ENCODE data around the gene PRR36.
A peak's percentile ranks its signal among the peaks of the same experiment; 100 is the strongest.
"Not testable (repeated sequence)": the region's sequence is repeated elsewhere in the genome, so short reads cannot be mapped to it uniquely, and the experiment has no call there.

PRR36 gene

GRCh38 chr19:7862413-7862951, 11.7 kb downstream of the PRR36 start:
- no peak for FAIRE-seq
- peak; percentile 49 for DNase-seq (ENCODE audit: extremely low spot score, insufficient read length, low read depth)

DNA sequence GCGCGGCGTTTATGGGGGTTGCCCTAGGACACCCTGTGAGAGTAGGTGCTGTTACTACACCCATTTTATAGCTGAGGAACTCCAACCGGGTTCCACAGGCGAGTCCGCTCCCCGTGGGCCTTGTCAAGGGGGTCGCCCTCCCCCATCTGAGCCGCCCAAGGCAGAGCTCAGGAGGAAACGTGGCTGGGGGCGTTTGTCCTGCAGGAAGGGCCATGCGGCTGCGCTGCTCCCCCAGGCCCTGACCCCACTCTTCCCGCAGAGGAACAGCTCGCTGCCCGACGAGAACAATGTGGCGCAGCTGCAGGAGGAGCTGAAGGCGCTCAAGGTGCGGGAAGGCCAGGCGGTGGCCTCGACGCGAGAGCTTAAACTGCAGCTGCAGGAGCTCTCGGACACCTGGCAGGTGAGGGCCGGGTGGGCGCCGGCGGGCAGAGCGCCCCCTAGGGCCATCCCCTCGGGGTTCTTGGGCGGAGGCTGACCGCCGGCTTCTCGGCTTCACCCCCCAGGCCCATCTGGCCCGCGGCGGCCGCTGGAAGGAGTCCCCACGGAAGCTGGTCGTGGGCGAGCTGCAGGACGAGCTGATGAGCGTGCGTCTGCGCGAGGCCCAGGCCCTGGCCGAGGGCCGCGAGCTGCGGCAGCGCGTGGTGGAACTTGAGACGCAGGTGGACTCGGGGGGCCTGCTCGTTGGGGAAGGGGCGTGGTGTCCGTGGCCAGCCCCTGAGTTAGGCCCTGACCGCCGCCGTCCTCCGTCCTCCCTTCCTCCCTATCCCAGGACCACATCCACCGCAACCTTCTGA, 12.4 kb downstream of the PRR36 start:
- FAIRE-seq (no peak), DNase-seq (ENCODE audit: extremely low spot score, insufficient read length, low read depth) (no peak)

- DNase-seq (ENCODE audit: extremely low spot score, insufficient read length, low read depth): no peak
- FAIRE-seq: no peak
These were observed 13.2 kb downstream of the PRR36 start for GRCh38 chr19:7860714-7861618.

DNA sequence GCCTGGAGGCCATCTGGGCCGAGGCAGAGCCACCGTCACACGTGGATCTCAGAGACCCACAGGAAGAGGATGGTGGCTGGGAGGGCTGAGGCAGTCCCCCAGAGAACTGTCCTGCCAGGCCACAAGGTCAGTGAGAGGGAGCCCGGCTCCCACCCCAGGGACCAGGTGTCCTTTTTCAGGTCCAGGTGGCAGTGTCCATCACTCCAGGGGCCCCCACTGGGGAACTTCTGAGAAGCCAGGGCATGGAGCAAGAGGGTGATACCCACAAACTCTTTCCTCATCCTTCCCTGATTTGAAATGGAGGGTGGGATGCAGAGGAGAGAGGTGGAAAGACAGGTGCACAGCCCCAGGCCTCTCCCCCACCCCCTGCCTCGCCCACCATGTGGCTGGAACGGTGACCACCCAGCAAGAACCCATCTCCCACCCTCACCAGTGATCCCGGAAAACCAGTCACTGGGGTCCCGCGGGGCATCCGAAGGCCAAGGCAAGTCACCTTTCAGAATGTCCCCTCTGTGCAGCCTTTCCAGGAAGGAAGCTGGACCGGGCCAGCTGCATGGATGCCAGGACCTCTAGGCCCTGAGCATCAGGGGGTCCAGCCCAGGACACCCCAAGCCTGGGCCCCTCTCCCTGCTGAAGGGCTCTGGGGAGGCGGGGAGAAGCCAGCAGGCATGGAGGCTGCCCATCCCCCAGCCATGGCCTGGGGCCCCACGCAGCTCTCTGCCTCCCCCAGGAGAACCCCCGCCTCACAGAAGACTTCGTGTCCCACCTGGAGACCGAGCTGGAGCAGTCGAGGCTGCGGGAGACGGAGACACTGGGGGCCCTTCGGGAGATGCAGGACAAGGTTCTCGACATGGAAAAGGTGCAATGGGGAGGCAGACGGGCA, 14.1 kb downstream of the PRR36 start:
- DNase-seq (ENCODE audit: extremely low spot score, insufficient read length, low read depth) (no peak), FAIRE-seq (no peak)

- FAIRE-seq; DNase-seq (ENCODE audit: extremely low spot score, insufficient read length, low read depth): not testable (repeated sequence)
These were observed 15.1 kb downstream of the PRR36 start for GRCh38 chr19:7859087-7859486.

DNA sequence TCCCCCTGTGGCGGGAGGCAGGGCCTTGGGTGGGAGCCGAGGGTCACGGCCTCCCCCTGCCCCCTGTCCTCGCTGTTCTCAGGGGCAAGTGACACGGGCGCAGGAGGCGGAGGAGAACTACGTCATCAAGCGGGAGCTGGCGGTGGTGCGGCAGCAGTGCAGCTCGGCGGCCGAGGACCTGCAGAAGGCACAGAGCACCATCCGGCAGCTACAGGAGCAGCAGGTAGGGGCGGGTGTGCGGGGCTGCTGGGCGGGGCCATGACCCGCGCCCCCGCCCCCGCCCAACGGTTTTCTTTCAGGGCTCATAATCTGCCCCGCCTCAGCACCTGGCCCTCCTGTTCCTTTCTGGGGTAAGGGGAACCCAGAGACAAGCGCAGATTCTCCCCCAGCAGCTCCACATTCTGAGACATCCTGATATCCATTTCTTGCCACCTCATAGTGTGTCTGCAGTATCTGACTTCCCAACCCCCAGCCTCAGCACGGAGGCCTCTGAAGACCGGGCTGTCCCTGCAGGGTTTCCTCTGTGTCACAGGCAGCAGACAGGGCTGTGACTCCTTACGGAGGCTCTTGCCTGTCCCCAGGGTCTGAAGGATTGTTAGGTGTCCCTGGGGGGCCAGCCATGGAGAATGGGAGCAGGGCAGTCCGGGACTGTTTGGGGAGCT, 15.9 kb downstream of the PRR36 start:
- no peak for DNase-seq (ENCODE audit: extremely low spot score, insufficient read length, low read depth)
- FAIRE-seq: no peak

GRCh38 chr19:7857727-7858108, 16.5 kb downstream of the PRR36 start:
- no peak for DNase-seq (ENCODE audit: extremely low spot score, insufficient read length, low read depth)
- FAIRE-seq: no peak

DNA sequence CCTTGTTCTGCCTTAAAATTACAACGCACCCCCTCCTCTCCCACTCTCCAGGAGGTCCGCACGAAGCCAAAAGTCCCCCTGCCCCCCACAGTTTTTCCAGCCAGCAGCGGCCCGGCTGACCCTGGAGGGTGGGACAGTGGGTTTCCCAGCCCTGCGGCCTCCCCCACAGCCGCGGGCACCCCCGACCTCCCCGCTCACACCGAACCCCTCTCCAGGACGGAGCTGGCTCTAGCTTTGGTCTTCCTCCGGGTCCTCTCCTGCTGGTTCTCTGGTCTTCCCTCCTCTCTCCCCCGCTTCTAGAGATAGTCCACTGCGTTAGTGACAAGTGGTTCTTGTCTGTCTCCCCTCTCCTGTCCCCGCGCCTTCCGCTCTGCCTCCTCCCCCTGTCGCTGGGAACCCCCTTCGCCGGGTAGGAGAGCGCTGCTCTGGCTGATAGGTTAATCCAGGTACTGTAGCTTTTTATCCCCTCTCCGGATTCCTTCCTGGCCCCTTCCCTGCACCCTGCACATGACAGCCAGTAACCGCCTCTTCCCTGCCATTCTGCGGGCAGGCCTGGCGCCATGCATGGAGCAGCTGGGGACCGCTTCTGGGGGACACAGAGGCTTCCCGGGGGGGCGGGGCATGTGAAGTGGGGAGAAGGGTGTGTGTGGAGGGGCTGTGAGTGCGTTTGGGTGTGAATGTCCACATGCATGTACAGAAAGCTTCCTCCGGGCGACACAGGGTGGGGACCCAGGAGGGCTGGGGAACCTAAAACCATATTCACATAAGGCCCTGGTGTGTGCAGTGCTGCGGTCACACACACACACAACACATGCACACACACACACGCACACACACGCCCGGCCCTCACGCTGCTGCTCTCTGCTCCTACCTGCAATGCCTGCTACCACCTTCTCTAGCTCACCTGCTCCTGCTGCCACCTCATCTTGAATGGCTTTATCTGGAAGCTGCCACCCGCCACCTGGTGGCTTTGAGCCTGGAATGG, 17.2 kb downstream of the PRR36 start:
- DNase-seq (ENCODE audit: extremely low spot score, insufficient read length, low read depth) (no peak), FAIRE-seq (no peak)

- FAIRE-seq: no peak
- no peak for DNase-seq (ENCODE audit: extremely low spot score, insufficient read length, low read depth)
These were observed 18.0 kb downstream of the PRR36 start for GRCh38 chr19:7856109-7856591.

DNA sequence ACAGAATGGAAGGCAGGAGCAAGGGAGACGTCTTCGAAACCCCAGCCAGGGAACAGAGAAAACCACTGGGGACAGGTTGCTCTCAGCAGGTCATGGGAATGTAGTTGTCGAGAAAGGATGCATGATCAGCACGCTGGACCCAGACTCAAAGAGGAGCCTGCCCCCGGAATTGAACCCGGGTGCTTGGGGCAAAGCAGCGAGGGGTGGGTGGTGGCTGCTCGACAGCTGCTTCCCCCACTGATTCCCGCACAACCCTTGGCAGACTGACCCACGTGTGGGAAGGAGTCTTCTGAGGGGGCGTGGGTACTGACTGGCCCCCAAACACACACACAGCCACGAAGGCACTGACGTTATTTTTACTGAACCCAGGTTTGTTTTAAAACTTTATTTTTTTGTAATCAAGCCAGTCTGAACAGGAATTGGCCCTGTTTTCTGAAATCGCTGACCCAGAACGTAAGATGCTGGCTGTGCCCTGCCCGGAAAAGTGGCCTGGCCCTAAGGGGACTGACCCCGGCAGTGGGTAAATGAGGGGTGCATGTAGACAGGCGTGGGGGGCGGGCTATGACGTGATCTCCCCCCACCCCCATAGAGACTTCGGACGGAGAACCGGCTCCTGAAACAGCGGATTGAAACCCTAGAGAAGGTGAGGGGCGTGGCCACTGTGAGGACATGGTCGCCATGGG, 18.6 kb downstream of the PRR36 start:
- no peak for FAIRE-seq
- no peak for DNase-seq (ENCODE audit: extremely low spot score, insufficient read length, low read depth)

DNA sequence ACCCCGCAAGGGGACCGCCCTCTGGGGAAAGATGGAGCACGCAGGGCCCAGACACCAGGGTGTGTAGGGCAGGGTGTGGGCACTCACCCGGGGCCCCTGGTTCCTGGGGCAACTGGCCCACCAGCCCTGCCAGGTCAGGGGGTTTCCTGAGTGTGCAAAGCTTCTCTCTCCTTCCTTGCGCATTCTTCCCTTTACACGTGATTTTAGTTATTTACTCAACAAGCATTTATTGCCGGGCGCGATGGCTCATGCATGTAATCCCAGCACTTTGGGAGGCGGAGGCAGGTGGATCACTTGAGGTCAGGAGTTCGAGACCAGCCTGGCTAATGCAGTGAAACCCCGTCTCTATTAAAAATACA, 20.4 kb downstream of the PRR36 start:
- no peak for DNase-seq (ENCODE audit: extremely low spot score, insufficient read length, low read depth)
- FAIRE-seq: no peak

- DNase-seq (ENCODE audit: extremely low spot score, insufficient read length, low read depth) (peak; percentile 88), FAIRE-seq (peak; percentile 61)
These were observed 21.1 kb downstream of the PRR36 start for GRCh38 chr19:7852851-7853769.

- FAIRE-seq: no peak
- no peak for DNase-seq (ENCODE audit: extremely low spot score, insufficient read length, low read depth)
These were observed 22.3 kb downstream of the PRR36 start for GRCh38 chr19:7851623-7852500.

DNA sequence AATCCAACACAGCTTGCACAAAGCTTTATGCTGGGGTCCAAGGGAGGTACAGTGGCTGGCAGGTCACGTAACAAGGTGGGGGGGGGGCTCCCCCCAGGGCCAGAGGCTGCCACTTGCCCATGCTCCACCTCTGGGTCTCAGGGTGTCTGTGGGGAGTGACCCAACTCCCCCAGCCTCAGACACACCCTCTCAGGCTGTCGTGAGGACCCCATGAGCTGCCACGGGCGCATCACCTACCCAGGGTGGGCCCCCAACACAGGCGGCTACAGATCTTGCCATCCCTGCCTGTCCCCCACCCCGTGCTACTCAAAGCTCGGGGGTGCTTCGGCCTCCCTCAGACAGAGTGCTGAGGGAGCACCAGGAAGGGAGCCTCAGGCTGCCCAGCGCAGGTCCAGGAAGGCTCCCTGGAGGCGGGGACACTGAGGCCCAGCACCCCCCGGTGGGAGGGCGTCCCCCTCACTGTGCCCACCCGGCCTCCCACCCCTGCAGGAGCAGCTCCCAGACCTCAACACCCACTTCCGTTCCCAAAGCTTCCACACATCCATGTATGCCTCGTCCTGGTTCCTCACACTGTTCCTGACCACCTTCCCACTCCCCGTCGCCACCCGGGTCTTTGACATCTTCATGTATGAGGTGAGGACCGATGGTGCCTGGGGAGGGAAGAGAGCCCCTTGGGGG, 23.1 kb downstream of the PRR36 start:
- no peak for DNase-seq (ENCODE audit: extremely low spot score, insufficient read length, low read depth)
- no peak for FAIRE-seq

Data from GM18507 (cell line).